ENCODE results near the gene RASA3.

The RASA3 gene

GRCh38 chr13:113963376-113963775 is 169.0 kb downstream of the RASA3 start:
- DNase-seq, result no peak

GRCh38 chr13:113962975-113963374 is 169.4 kb downstream of the RASA3 start:
- DNase-seq, result no peak

GRCh38 chr13:113962386-113962785 is 170.0 kb downstream of the RASA3 start:
- no peak for DNase-seq

- DNase-seq, result no peak
Observed at GRCh38 chr13:113960276-113960948, 172.0 kb downstream of the RASA3 start.

- DNase-seq, result no peak
Observed at GRCh38 chr13:113959198-113959597, 173.2 kb downstream of the RASA3 start.

GRCh38 chr13:113958373-113958772 is 174.1 kb downstream of the RASA3 start:
- DNase-seq, result no peak

GRCh38 chr13:113956571-113956970 is 175.9 kb downstream of the RASA3 start:
- DNase-seq, result no peak

GRCh38 chr13:113955691-113956090 is 176.7 kb downstream of the RASA3 start:
- DNase-seq, result no peak

GRCh38 chr13:113955235-113955634 is 177.2 kb downstream of the RASA3 start:
- DNase-seq, result no peak

GRCh38 chr13:113954046-113954835 is 178.2 kb downstream of the RASA3 start:
- no peak for DNase-seq

- DNase-seq, result no peak
Observed at GRCh38 chr13:113953561-113953960, 178.9 kb downstream of the RASA3 start.

GRCh38 chr13:113952983-113953520 is 179.4 kb downstream of the RASA3 start:
- DNase-seq, result no peak

- no peak for DNase-seq
Observed at GRCh38 chr13:113952151-113952982, 180.1 kb downstream of the RASA3 start.

GRCh38 chr13:113951246-113951999 is 181.0 kb downstream of the RASA3 start:
- peak; percentile 31 to 33 for DNase-seq

GRCh38 chr13:113950451-113951245 is 181.8 kb downstream of the RASA3 start:
- DNase-seq, result no peak

GRCh38 chr13:113949546-113949945 is 182.9 kb downstream of the RASA3 start:
- DNase-seq, result no peak

GRCh38 chr13:113948034-113948742 is 184.2 kb downstream of the RASA3 start:
- DNase-seq, result no peak

- DNase-seq, result no peak
Observed at GRCh38 chr13:113947311-113948033, 185.0 kb downstream of the RASA3 start.

- DNase-seq, result no peak
Observed at GRCh38 chr13:113946409-113947181, 185.8 kb downstream of the RASA3 start.

All from activated CD4-positive, alpha-beta T cell treated with anti-CD3 and anti-CD28 coated beads for 4 hours (primary cell).